ENCODE results near the gene CACTIN. TPM values are rescaled to one million over a fixed set of nuclear protein-coding genes. Genes with fewer than 3 reads are reported as not detected.

CACTIN gene
- total RNA-seq, 1 donor from 2014 or later, result 26.7 TPM

DNA sequence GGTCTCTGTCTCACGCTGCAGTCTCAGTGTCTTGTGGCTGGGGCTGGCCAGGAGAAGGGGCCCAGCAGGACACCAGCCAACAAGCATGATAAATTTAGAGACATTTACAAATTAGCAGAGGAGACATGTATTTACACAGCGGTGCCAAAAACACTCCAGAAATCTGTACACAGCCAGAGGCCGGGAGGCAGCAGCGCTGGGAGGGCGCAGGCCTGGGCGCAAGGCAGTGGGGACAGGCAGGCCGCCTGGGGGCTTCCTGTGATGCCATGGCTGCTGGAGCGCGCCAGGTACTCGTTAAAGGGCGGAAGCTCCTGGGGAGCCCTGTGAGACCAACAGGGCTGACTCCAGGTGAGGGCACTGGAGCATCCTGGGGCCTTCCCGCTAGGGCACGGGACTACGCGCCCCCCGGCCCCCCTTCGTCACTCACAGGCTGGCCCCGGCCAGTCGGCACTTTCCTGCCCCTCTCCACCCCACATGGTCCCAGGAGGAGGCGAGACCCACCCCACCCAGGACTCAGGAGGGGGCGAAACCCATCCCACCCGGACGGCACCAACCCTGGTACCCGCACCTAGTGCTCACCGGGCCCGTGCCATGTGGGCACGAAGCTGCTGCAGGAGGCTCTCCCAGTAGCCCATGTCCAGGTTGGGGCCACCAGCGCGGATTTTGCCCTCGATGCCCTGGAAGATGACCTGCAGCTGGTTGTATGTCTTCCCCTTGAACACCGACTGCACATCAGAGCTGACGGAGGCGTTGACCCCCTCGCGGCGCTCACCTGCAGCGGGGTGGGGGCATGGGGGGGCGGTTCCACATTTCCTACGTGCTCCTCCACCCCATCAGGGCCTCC lies 12.6 kb downstream of the CACTIN start:
- H3K27me3 ChIP-seq (ENCODE audit: insufficient read depth, low read length), result no peaks in the 10 kb centered on the region
- H3K4me3 Mint-ChIP-seq (ENCODE audit: unreplicated experiment), result no peak overlapping the region
- no peaks in the 10 kb centered on the region for H3K27me3 Mint-ChIP-seq (ENCODE audit: low read depth, unreplicated experiment)
- DNase-seq (ENCODE audit: low read depth), result no peak
- H3K4me1 Mint-ChIP-seq (ENCODE audit: low read depth, unreplicated experiment), result no peaks in the 10 kb centered on the region
- H4K20me1 ChIP-seq (ENCODE audit: insufficient read depth, low read length), result peaks cover 6% of the 10 kb centered on the region
- peaks cover 5% of the 10 kb centered on the region for H3K4me1 ChIP-seq (ENCODE audit: insufficient read depth, low read length)
- no peaks in the 10 kb centered on the region for H3K36me3 ChIP-seq (ENCODE audit: insufficient read depth, low read length)
- H3K4me2 ChIP-seq (ENCODE audit: low read length), result no peak overlapping the region
- no peaks in the 10 kb centered on the region for H3K9me3 Mint-ChIP-seq (ENCODE audit: unreplicated experiment)
- TF ChIP-seq EZH2 (IDR thresholded peaks at IDR 0.05; ENCODE audit: insufficient read depth, low read length), result no peak
- TF ChIP-seq, protein P1, sequence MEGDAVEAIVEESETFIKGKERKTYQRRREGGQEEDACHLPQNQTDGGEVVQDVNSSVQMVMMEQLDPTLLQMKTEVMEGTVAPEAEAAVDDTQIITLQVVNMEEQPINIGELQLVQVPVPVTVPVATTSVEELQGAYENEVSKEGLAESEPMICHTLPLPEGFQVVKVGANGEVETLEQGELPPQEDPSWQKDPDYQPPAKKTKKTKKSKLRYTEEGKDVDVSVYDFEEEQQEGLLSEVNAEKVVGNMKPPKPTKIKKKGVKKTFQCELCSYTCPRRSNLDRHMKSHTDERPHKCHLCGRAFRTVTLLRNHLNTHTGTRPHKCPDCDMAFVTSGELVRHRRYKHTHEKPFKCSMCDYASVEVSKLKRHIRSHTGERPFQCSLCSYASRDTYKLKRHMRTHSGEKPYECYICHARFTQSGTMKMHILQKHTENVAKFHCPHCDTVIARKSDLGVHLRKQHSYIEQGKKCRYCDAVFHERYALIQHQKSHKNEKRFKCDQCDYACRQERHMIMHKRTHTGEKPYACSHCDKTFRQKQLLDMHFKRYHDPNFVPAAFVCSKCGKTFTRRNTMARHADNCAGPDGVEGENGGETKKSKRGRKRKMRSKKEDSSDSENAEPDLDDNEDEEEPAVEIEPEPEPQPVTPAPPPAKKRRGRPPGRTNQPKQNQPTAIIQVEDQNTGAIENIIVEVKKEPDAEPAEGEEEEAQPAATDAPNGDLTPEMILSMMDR (IDR thresholded peaks at IDR 0.05; ENCODE audit: insufficient read depth, low read depth, low read length), result no peak
- no peak overlapping the region for H3K27ac ChIP-seq (ENCODE audit: low read depth, low read length)
- H3K9ac ChIP-seq (ENCODE audit: low read length), result no peak overlapping the region
- no peak overlapping the region for H3K4me3 ChIP-seq (ENCODE audit: insufficient read depth, low read depth, low read length)
- no peak overlapping the region for H2AFZ ChIP-seq (ENCODE audit: low read depth, low read length)
- FAIRE-seq, result no peak
- no peak overlapping the region for H3K27ac Mint-ChIP-seq (ENCODE audit: unreplicated experiment)
- H3K79me2 ChIP-seq (ENCODE audit: insufficient read depth, low read length), result no peaks in the 10 kb centered on the region
- peaks cover 10% of the 10 kb centered on the region for H3K36me3 Mint-ChIP-seq (ENCODE audit: low read depth, unreplicated experiment)
- no peaks in the 10 kb centered on the region for H3K9me3 ChIP-seq (ENCODE audit: insufficient read depth, low read depth, low read length)

DNA sequence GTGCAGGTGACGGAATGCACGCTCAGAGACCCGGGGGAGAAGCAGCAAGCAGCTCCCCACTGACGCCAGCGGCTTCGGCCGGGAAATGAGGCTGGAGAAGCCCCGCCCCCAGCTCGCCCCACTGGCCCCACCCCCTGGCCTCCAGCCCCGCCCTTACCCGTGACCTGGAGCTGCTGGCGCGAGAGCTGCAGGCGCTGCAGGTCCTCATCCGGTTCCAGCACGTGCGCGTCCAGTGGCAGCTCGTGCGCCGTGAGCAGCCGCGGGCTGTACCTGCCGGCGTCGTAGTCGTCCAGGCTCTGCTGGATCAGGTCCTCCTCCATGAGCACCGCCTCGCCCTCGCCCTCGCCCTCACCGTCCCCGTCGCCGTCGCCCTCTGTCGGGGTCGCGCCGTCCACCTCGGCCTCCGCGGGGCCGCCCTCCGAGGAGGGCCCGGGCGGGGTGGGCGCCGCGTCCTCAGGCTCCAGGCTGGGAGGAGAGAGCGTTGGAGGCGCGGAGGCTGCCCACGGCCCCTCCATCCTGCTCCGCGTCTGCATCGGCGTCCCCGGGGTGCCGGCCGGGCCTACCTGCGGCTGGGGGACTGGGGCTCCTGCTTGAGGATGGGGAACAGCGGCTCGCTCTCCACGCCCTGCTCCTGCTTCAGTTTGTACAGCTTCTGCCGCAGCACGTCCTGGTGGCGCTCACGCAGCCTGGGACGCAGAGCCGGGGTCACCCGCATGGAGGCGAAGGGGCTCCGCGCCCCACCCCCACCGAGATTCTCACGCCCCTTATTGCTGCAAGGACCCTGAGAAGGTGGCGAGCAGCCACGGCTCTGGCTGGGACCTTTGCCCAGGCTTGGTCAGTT lies 13.5 kb downstream of the CACTIN start:
- no peak overlapping the region for H3K4me3 Mint-ChIP-seq (ENCODE audit: unreplicated experiment)
- Histone ChIP-seq H3K27me3 (ENCODE audit: insufficient read depth, low read length) (no peaks in the 10 kb centered on the region), H3K4me2 (ENCODE audit: low read length) (no peak overlapping the region), H3K4me1 (ENCODE audit: insufficient read depth, low read length) (peaks cover 9% of the 10 kb centered on the region), H3K79me2 (ENCODE audit: insufficient read depth, low read length) (no peaks in the 10 kb centered on the region), H3K9me3 (ENCODE audit: insufficient read depth, low read depth, low read length) (no peaks in the 10 kb centered on the region), H3K27ac (ENCODE audit: low read depth, low read length) (no peak overlapping the region), H2AFZ (ENCODE audit: low read depth, low read length) (no peak overlapping the region), H3K4me3 (ENCODE audit: insufficient read depth, low read depth, low read length) (no peak overlapping the region), H4K20me1 (ENCODE audit: insufficient read depth, low read length) (peaks cover 6% of the 10 kb centered on the region), H3K9ac (ENCODE audit: low read length) (no peak overlapping the region), H3K36me3 (ENCODE audit: insufficient read depth, low read length) (no peaks in the 10 kb centered on the region)
- peaks cover 8% of the 10 kb centered on the region for H3K36me3 Mint-ChIP-seq (ENCODE audit: low read depth, unreplicated experiment)
- DNase-seq (ENCODE audit: low read depth), result no peak
- H3K4me1 Mint-ChIP-seq (ENCODE audit: low read depth, unreplicated experiment), result peaks cover 2% of the 10 kb centered on the region
- no peak overlapping the region for H3K27ac Mint-ChIP-seq (ENCODE audit: unreplicated experiment)
- peaks cover 1% of the 10 kb centered on the region for H3K27me3 Mint-ChIP-seq (ENCODE audit: low read depth, unreplicated experiment)
- no peak for TF ChIP-seq EZH2 (IDR thresholded peaks at IDR 0.05; ENCODE audit: insufficient read depth, low read length)
- TF ChIP-seq, protein P1 (IDR thresholded peaks at IDR 0.05; ENCODE audit: insufficient read depth, low read depth, low read length), result no peak
- no peak for FAIRE-seq
- no peaks in the 10 kb centered on the region for H3K9me3 Mint-ChIP-seq (ENCODE audit: unreplicated experiment)

All from astrocyte (in vitro differentiated cells and primary cell).